ENCODE measurements around the gene SIX3. TPM values are rescaled to one million over a fixed set of nuclear protein-coding genes. Genes with fewer than 3 reads are reported as not detected.

The SIX3 gene
- total RNA-seq, 1 experiment from 2014 or later: 2.0 TPM

DNA sequence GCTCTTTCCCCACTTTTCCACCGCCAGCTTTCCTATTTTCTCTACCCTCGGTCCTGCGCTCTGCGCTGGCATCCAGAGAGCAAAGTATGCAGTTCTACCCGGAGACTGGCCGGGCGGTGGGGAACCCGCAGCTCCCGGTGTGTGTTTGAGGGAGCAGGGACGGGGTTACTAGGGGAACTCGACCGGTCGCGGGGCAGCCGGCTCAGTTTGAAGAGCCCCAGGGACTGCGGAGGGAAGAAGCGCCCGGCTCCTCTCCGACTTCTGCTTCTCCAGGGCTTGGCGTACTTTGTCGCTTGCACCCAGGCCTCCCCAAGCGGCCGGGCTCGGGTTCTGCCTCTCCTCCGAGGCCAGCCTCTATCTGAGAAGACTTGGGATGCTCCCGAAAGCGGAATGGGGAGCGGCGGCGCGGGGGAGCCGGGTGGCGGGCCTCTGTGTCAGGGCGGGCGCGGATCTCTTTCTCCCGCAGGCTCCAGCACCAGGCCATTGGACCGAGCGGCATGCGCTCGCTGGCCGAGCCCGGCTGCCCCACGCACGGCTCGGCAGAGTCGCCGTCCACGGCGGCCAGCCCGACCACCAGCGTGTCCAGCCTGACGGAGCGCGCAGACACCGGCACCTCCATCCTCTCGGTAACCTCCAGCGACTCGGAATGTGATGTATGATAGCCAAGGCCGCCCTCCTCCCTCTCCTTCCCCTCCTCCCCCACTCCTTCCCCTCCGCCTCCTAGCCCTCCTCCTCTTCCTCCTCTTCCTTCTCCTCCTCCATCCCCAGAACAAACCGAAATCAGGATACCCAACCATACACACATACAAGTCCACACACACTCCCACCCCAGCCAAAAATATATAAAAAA lies 2.8 kb downstream of the SIX3 start:
- Histone ChIP-seq H3K27ac (no peak overlapping the region), H3K27me3 (no peaks in the 10 kb centered on the region), H3K9me3 (replicated peaks) (no peaks in the 10 kb centered on the region), H3K4me1 (no peaks in the 10 kb centered on the region), H3K4me3 (no peak overlapping the region), H3K36me3 (no peaks in the 10 kb centered on the region)
- no peak for DNase-seq

DNA sequence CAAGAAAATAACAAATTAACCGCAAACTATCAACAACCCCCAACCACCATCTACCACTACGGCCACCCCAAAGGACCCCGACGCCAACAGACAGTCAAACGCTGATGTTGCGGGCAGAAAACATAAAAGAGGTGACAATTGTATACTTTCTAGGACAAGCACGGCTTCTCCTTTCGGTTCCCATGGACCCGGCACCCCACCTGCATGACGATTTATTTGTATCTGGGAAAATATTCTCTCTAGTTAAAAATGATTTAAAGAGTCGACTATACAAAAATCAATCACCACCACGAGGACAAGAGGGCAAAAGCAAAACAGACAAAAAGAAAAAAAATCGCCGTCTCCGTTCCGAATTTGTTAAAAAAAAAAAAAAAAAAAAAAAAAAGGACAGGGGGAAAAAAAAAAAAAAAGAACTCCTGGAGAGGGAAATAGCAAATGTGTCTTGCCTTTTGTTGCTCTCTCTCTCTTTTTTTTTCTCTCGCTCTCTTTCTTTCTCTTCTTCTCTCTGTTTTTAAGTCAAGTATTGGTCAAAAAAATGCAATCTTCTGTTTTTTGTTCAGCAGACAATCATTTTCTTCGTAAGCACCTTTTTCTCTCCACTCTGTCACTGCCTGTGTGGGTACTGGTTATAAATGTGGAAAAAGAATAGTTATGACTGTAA lies 3.6 kb downstream of the SIX3 start:
- H3K27ac ChIP-seq: no peak overlapping the region
- no peaks in the 10 kb centered on the region for H3K27me3 ChIP-seq
- H3K9me3 ChIP-seq (replicated peaks): no peaks in the 10 kb centered on the region
- DNase-seq: no peak
- no peaks in the 10 kb centered on the region for H3K4me1 ChIP-seq
- no peak overlapping the region for H3K4me3 ChIP-seq
- no peaks in the 10 kb centered on the region for H3K36me3 ChIP-seq

DNA sequence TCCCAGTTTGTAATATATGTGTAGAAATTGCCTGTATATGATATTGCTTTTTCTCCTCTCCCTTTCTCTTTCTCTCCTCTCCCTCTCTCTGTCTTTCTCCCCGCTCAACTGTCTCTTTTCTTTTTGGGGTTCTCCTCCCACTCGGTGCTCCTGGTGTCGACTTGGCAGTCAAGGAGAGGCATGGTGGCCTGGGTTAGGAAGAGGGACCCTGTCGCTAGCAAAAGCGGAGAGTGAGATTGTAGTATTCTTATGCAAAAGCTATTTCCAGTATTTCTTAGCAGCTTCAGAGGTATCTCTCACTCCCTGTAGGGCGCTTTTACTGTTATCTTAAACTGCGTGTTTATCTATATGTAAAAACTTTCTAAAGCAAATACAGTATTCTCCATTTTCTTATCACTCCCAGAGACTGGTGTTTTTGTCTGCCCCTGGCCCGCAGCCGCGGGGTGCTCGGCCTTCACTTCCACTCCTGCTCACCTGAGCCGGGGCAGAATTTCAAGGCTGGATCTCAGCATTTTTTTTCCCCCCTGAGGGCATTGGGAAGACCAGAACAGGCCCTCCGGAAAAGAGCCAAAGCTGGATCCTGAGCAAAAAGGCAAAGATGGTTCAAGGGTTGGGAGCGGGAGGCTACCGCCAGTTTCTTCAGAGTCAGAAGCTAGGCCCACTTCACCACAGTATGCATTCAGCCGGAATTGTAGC lies 4.3 kb downstream of the SIX3 start:
- Histone ChIP-seq H3K36me3 (no peaks in the 10 kb centered on the region), H3K9me3 (replicated peaks) (no peaks in the 10 kb centered on the region), H3K27me3 (no peaks in the 10 kb centered on the region), H3K27ac (no peak overlapping the region), H3K4me3 (no peak overlapping the region), H3K4me1 (no peaks in the 10 kb centered on the region)
- no peak for DNase-seq

- Histone ChIP-seq H3K27ac (no peak overlapping the region), H3K4me1 (no peaks in the 10 kb centered on the region), H3K36me3 (no peaks in the 10 kb centered on the region), H3K9me3 (replicated peaks) (no peaks in the 10 kb centered on the region), H3K27me3 (no peaks in the 10 kb centered on the region), H3K4me3 (no peak overlapping the region)
- no peak for DNase-seq
These were observed 5.0 kb downstream of the SIX3 start for GRCh38 chr2:44946372-44947027.

DNA sequence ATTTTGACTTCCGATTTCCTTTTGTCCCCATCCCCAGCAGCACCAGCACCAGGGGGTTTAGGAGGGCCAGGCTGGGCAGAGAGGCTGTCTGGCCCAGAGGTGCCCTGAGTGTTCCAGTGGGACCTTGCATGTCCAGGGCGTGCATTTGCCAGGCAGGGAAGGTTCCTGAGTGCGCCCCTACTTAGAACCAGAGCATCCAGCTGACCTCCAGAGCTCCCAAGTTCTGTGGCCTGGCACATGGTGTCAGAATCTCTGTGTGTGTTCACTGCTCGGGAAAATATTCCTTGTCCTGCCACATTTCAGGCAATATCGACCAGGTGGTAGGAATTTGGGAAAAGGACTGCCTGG lies 5.5 kb downstream of the SIX3 start:
- Histone ChIP-seq H3K9me3 (replicated peaks) (no peaks in the 10 kb centered on the region), H3K36me3 (no peaks in the 10 kb centered on the region), H3K27ac (no peak overlapping the region), H3K4me1 (no peaks in the 10 kb centered on the region), H3K4me3 (no peak overlapping the region), H3K27me3 (no peaks in the 10 kb centered on the region)
- no peak for DNase-seq

- no peaks in the 10 kb centered on the region for H3K9me3 ChIP-seq (replicated peaks)
- DNase-seq: no peak
- H3K4me3 ChIP-seq: no peak overlapping the region
- no peaks in the 10 kb centered on the region for H3K4me1 ChIP-seq
- no peaks in the 10 kb centered on the region for H3K36me3 ChIP-seq
- H3K27me3 ChIP-seq: no peaks in the 10 kb centered on the region
- H3K27ac ChIP-seq: no peak overlapping the region
These were observed 7.2 kb downstream of the SIX3 start for GRCh38 chr2:44948565-44949328.

DNA sequence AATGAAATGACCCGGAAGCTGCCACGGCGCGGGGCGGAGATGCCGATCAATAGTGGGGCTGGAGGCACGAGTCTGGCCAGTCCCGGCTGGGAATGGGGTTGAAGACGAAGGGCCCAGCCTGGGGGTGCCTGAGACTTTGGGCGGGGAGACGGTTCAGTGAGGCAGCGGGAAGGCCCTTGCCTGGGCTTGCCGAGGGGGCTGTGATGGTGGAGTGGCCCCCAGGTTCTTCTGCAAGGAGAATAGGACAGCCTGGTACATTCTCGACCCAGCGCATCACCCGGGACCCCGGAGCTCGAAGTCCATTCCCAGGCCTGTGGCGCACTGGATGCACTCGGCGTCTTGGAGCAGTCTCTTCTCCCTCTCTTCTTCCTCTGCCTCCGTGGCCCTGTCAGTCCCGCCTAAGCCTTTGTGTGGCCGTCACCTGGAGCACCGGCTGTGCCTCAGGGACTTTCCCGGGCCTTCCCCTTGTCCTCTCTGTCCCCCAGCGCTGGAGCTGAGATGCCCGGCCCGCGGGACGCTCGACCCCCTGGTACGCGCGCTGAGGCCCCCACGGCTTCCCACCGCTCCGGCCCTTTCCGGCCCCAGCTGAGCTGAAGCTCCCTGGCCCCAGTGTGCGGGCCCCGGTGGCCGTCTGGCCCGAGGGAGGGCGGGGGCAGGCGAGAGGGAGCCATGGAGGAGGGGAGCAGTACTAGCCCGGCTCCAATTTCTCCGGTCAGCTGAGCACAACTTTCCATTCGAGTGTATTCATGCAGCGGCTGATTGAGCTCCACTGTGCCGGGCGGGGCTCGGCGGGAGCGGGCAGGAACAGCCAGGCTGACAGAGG lies 8.0 kb downstream of the SIX3 start:
- Histone ChIP-seq H3K4me3 (no peak overlapping the region), H3K27me3 (no peaks in the 10 kb centered on the region), H3K4me1 (no peaks in the 10 kb centered on the region), H3K27ac (no peak overlapping the region), H3K9me3 (replicated peaks) (no peaks in the 10 kb centered on the region), H3K36me3 (no peaks in the 10 kb centered on the region)
- peak in 1 of 2 experiments; percentile 45 for DNase-seq

GRCh38 chr2:44950646-44951045 lies 9.1 kb downstream of the SIX3 start:
- DNase-seq: no peak
- Histone ChIP-seq H3K4me3 (no peak overlapping the region), H3K4me1 (no peaks in the 10 kb centered on the region), H3K27me3 (no peaks in the 10 kb centered on the region), H3K9me3 (replicated peaks) (no peaks in the 10 kb centered on the region), H3K27ac (no peak overlapping the region), H3K36me3 (no peaks in the 10 kb centered on the region)

GRCh38 chr2:44951124-44951523 lies 9.6 kb downstream of the SIX3 start:
- DNase-seq: no peak
- no peak overlapping the region for H3K27ac ChIP-seq
- H3K4me3 ChIP-seq: no peak overlapping the region
- no peaks in the 10 kb centered on the region for H3K4me1 ChIP-seq
- no peaks in the 10 kb centered on the region for H3K27me3 ChIP-seq
- H3K36me3 ChIP-seq: no peaks in the 10 kb centered on the region
- no peaks in the 10 kb centered on the region for H3K9me3 ChIP-seq (replicated peaks)

DNA sequence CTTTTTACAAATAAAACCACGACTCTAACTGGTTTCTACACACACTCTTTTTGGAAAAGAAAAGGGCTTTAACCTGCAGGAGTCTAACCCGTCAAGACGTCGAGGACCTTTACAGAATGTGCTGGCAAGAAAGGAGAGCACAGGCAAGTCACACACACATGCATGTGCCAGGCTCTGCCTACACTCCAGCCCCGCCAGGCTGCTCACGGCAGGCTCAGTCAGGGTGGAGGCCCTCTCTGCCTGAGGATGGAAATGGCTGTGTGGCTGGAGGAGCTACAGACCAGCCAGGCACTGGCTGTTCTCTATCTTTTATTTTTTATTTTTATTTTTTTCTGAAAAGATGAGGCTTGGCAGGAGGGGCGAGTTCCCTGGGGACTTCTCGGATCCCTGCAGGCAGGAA lies 10.2 kb downstream of the SIX3 start:
- Histone ChIP-seq H3K27ac (no peak overlapping the region), H3K9me3 (replicated peaks) (no peaks in the 10 kb centered on the region), H3K4me1 (no peaks in the 10 kb centered on the region), H3K36me3 (no peaks in the 10 kb centered on the region), H3K27me3 (no peaks in the 10 kb centered on the region), H3K4me3 (no peak overlapping the region)
- DNase-seq: no peak

GRCh38 chr2:44952143-44952805 lies 10.8 kb downstream of the SIX3 start:
- no peak for DNase-seq
- no peak overlapping the region for H3K4me3 ChIP-seq
- H3K27me3 ChIP-seq: no peaks in the 10 kb centered on the region
- no peaks in the 10 kb centered on the region for H3K9me3 ChIP-seq (replicated peaks)
- H3K27ac ChIP-seq: no peak overlapping the region
- no peaks in the 10 kb centered on the region for H3K36me3 ChIP-seq
- H3K4me1 ChIP-seq: no peaks in the 10 kb centered on the region

GRCh38 chr2:44952806-44953498 lies 11.4 kb downstream of the SIX3 start:
- H3K4me3 ChIP-seq: no peak overlapping the region
- no peaks in the 10 kb centered on the region for H3K4me1 ChIP-seq
- H3K9me3 ChIP-seq (replicated peaks): no peaks in the 10 kb centered on the region
- no peak overlapping the region for H3K27ac ChIP-seq
- H3K27me3 ChIP-seq: no peaks in the 10 kb centered on the region
- DNase-seq: no peak
- no peaks in the 10 kb centered on the region for H3K36me3 ChIP-seq

- Histone ChIP-seq H3K27me3 (no peaks in the 10 kb centered on the region), H3K9me3 (replicated peaks) (no peaks in the 10 kb centered on the region), H3K4me3 (no peak overlapping the region), H3K36me3 (no peaks in the 10 kb centered on the region), H3K27ac (no peak overlapping the region), H3K4me1 (peaks cover 4% of the 10 kb centered on the region; the same call in 1 of the 2 replicates)
- DNase-seq: no peak
These were observed 12.0 kb downstream of the SIX3 start for GRCh38 chr2:44953499-44953883.
